HEK293T (cell line): ENCODE results near the gene KRT6B.

ENCODE experiments used
- ARNT ChIP-seq: fragments of 450-650 bp; IDR thresholded peaks from 2 replicates; pipeline ENCODE4 v1.6.1; 2017; ENCODE audit warnings: mild to moderate bottlenecking
- BHLHE40 ChIP-seq: fragments of 450-650 bp; IDR thresholded peaks from 2 replicates; pipeline ENCODE4 v1.6.1; 2016; ENCODE audit warnings: mild to moderate bottlenecking, moderate library complexity, borderline replicate concordance
- ELF4 ChIP-seq: fragments of 450-650 bp; IDR thresholded peaks from 2 replicates; pipeline ENCODE4 v1.6.1; 2017; ENCODE audit warnings: antibody characterized with exemption
- FOXA1 ChIP-seq: fragments of 450-650 bp; IDR thresholded peaks from 2 replicates; pipeline ENCODE4 v1.6.1; 2016; ENCODE audit warnings: mild to moderate bottlenecking
- FOXM1 ChIP-seq: fragments of 450-650 bp; IDR thresholded peaks from 2 replicates; pipeline ENCODE4 v1.6.1; 2017; ENCODE audit warnings: mild to moderate bottlenecking, borderline replicate concordance
- HDGF ChIP-seq: fragments of 450-650 bp; IDR thresholded peaks from 2 replicates; pipeline ENCODE4 v1.6.1; 2017; ENCODE audit warnings: antibody characterized with exemption, borderline replicate concordance
- NFRKB ChIP-seq: fragments of 450-650 bp; IDR thresholded peaks from 2 replicates; pipeline ENCODE4 v1.6.1; 2016; ENCODE audit warnings: mild to moderate bottlenecking, moderate library complexity
- PKNOX1 ChIP-seq: fragments of 450-650 bp; IDR thresholded peaks from 2 replicates; pipeline ENCODE4 v1.6.1; 2016
- SP1 ChIP-seq: fragments of 450-650 bp; IDR thresholded peaks from 2 replicates; pipeline ENCODE4 v1.6.1; 2017
- SUZ12 ChIP-seq: fragments of 450-650 bp; IDR thresholded peaks from 2 replicates; pipeline ENCODE4 v1.6.1; 2016; ENCODE audit warnings: mild to moderate bottlenecking
- TARDBP ChIP-seq: fragments of 450-650 bp; IDR thresholded peaks from 2 replicates; pipeline ENCODE4 v1.6.1; 2016

GRCh38 chr12:52501490-52501889 is 49.5 kb upstream of the KRT6B start:
- TF ChIP-seq PKNOX1 (no peak), BHLHE40 (no peak), FOXM1 (no peak), NFRKB (no peak), SP1 (no peak), HDGF (no peak), FOXA1 (no peak), ARNT (no peak), ELF4 (no peak), SUZ12 (no peak), TARDBP (no peak)
